Large intestine (tissue), 3 donors: ENCODE results near the gene INSRR. TPM values are rescaled to one million over a fixed set of nuclear protein-coding genes. Genes with fewer than 3 reads are reported as not detected.

Experiments
- DNase-seq, 2 donors: peaks; one replicate each; pipeline versions ENCODE4 v3.0.0 to v3.0.0-alpha.2; 2013
- H3K27ac ChIP-seq: one replicate; pipeline ENCODE4 v1.5.1; 2013; ENCODE audit warnings: low read length
- H3K27me3 ChIP-seq: 2 replicates; pipeline ENCODE4 v1.6.1; 2013; ENCODE audit warnings: low read length; ENCODE audit not compliant: control insufficient read depth, insufficient read depth
- H3K36me3 ChIP-seq: 2 replicates; pipeline ENCODE4 v1.6.1; 2013; ENCODE audit warnings: low read length; ENCODE audit not compliant: control insufficient read depth, insufficient read depth
- H3K4me1 ChIP-seq: one replicate; pipeline ENCODE4 v1.6.1; 2013; ENCODE audit warnings: low read length; ENCODE audit not compliant: control insufficient read depth, insufficient read depth
- H3K4me3 ChIP-seq: one replicate; pipeline ENCODE4 v1.5.1; 2013; ENCODE audit warnings: low read length
- H3K9me3 ChIP-seq: one replicate; pipeline ENCODE4 v1.6.1; 2013; ENCODE audit warnings: mild to moderate bottlenecking, low read depth, low read length, moderate library complexity; ENCODE audit not compliant: control insufficient read depth
- WGBS: methylation state at CpG from one replicate; pipeline ENCODE4 v1.1.5; 2013; ENCODE audit warnings: low lambda C conversion rate; ENCODE audit not compliant: insufficient coverage; 5-methylcytosine and 5-hydroxymethylcytosine counted together
- polyA plus RNA-seq: library from polyadenylated mRNA; unstranded; fragments of 120-200 nt; gene quantifications from one replicate; pipeline ENCODE4 v1.2.1, GENCODE V29; 2013

INSRR gene
- polyA plus RNA-seq, 1 donor = 0.09 TPM

GRCh38 chr1:156862997-156863599 lies 4.2 kb upstream of the INSRR start:
- no peak overlapping the region for H3K4me3 ChIP-seq
- H3K27me3 ChIP-seq = peaks cover 89% of the 10 kb centered on the region
- peaks cover 12% of the 10 kb centered on the region for H3K4me1 ChIP-seq
- H3K36me3 ChIP-seq = no peaks in the 10 kb centered on the region
- peaks cover 11% of the 10 kb centered on the region for H3K9me3 ChIP-seq
- DNase-seq = no peak
- WGBS = 10% methylated on average over 3 of the region's 10 CpGs
- no peak overlapping the region for H3K27ac ChIP-seq

GRCh38 chr1:156862584-156862983 lies 3.7 kb upstream of the INSRR start:
- Histone ChIP-seq H3K4me1 (peaks cover 12% of the 10 kb centered on the region), H3K4me3 (no peak overlapping the region), H3K27ac (no peak overlapping the region), H3K36me3 (no peaks in the 10 kb centered on the region), H3K9me3 (peaks cover 11% of the 10 kb centered on the region), H3K27me3 (peaks cover 90% of the 10 kb centered on the region)
- WGBS = no CpG with 5 or more reads among the region's 6 CpGs
- no peak for DNase-seq

GRCh38 chr1:156860628-156861423 lies 1.9 kb upstream of the INSRR start, which contains the start of gene NTRK1:
Gene NTRK1 (plus strand): TSS chr1:156860865. CDS start chr1:156860935, 70 bp downstream.
- no peaks in the 10 kb centered on the region for H3K36me3 ChIP-seq
- peak within 1 kb of the TSS; percentile 9 for H3K4me3 ChIP-seq
- no peak within 1 kb of the TSS for H3K27ac ChIP-seq
- peaks cover 11% of the 10 kb centered on the region for H3K9me3 ChIP-seq
- DNase-seq = peak in 1 of 2 donors; percentile 31
- H3K27me3 ChIP-seq = peaks cover 94% of the 10 kb centered on the region
- no CpG with 5 or more reads among the region's 69 CpGs for WGBS
- peaks cover 12% of the 10 kb centered on the region for H3K4me1 ChIP-seq

GRCh38 chr1:156860113-156860627 lies 1.3 kb upstream of the INSRR start:
- peaks cover 90% of the 10 kb centered on the region for H3K27me3 ChIP-seq
- no peak overlapping the region for H3K27ac ChIP-seq

DNA sequence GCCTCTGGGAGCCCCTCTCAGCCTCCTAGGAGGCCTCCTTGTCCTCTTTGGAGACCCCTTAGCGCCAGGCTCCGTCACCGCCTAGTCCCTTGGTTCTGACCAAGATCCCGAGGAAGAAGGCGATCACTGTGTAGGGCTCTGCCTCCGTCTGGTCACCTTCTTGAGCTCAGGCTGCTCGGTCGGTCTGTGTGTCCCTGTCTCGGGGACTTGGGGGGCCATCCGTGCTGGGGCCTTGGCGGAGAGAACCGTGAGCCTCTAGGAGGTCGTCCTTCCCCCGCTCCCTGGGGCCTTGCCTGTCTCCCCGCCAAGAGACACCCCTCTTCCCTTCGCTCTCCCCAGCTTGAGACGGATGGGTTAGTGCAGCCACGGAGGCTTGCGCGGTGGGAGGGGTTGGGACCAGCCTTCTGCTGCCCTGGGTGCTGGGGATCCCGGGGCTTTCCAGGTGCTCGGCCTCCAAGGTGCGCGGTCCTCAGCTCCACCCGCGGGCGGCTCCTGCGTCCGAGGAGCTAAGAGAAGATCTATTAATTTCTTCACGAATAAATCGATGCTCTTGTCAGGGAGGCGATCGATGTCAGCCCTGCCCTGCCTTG lies 701 bp upstream of the INSRR start:
- peaks cover 85% of the 10 kb centered on the region for H3K27me3 ChIP-seq
- whole genome bisulfite sequencing = no CpG with 5 or more reads among the region's 33 CpGs
- H3K36me3 ChIP-seq = no peaks in the 10 kb centered on the region
- H3K4me1 ChIP-seq = peaks cover 12% of the 10 kb centered on the region
- peak in 1 of 2 donors; percentile 38 for DNase-seq
- H3K4me3 ChIP-seq = no peak overlapping the region
- H3K9me3 ChIP-seq = peaks cover 11% of the 10 kb centered on the region
- H3K27ac ChIP-seq = no peak overlapping the region

More at GRCh38 chr1:156860113-156860627, 1.3 kb upstream of the INSRR start:
- H3K36me3 ChIP-seq = no peaks in the 10 kb centered on the region
- DNase-seq = peak in 1 of 2 donors; percentile 44
- peaks cover 12% of the 10 kb centered on the region for H3K4me1 ChIP-seq
- WGBS = no CpG with 5 or more reads among the region's 35 CpGs
- H3K9me3 ChIP-seq = peaks cover 11% of the 10 kb centered on the region
- peak overlapping the region; percentile 9 for H3K4me3 ChIP-seq

DNA sequence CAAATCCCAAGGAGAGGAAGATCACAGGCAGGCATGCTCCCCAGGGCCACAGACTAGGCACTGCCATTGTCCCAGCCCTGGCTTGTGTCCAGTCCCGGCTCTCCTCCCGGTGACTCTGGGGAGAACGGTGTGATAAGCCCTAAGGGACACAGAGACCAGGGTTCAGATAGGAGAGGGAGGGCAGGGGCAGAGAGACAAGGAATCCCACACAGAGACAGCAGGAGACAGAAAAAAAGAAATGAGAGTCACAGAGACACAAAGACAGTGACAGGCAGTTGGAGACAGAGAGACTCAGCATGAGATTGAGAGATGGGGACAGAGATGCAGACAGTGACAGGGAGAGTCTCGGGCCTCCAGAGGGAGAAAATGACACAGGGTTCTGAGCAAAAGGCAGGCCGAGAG lies 361 bp downstream of the INSRR start:
- Histone ChIP-seq H3K27me3 (peaks cover 85% of the 10 kb centered on the region), H3K4me3 (no peak overlapping the region), H3K9me3 (peaks cover 11% of the 10 kb centered on the region), H3K4me1 (peaks cover 12% of the 10 kb centered on the region), H3K36me3 (no peaks in the 10 kb centered on the region), H3K27ac (no peak overlapping the region)
- DNase-seq = no peak
- 0% methylated on average over 1 of the region's 5 CpGs for WGBS

- Histone ChIP-seq H3K9me3 (peaks cover 11% of the 10 kb centered on the region), H3K4me3 (no peak overlapping the region), H3K36me3 (no peaks in the 10 kb centered on the region), H3K27me3 (peaks cover 79% of the 10 kb centered on the region), H3K27ac (no peak overlapping the region), H3K4me1 (peaks cover 12% of the 10 kb centered on the region)
- WGBS = no CpG with 5 or more reads among the region's 3 CpGs
- no peak for DNase-seq
Observed at GRCh38 chr1:156857532-156857931, 1.4 kb downstream of the INSRR start.

DNA sequence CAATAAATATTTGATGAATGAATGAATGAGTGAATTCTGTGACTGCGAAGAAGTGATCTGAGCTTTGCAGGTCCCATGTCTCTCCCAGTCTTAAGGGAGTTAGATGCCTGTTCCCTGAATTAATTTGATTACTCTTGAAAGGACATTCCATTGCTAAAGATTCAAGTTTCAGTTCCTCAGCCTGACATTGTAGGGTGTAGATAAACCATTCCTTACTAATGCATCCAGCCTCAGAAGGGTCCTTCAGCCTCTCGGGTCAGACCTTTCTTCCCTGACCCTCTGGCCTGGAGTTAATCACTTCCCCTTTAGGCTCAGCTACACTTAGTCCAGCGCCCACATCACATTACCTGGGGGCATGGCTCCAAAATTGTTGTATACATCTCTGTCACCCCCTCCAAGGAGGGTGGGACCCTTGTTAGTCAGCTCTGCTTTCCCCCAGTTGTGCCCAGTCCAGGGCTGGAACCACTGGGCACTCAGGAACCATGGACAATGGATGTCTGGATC lies 2.6 kb downstream of the INSRR start:
- Histone ChIP-seq H3K9me3 (peaks cover 11% of the 10 kb centered on the region), H3K36me3 (no peaks in the 10 kb centered on the region), H3K27ac (no peak overlapping the region), H3K27me3 (peaks cover 71% of the 10 kb centered on the region), H3K4me3 (no peak overlapping the region), H3K4me1 (peaks cover 12% of the 10 kb centered on the region)
- no CpG with 5 or more reads among the region's 3 CpGs for WGBS
- no peak for DNase-seq

GRCh38 chr1:156854634-156855033 lies 4.3 kb downstream of the INSRR start:
- H3K27me3 ChIP-seq = peaks cover 63% of the 10 kb centered on the region
- no peak overlapping the region for H3K4me3 ChIP-seq
- H3K9me3 ChIP-seq = peaks cover under 1% of the 10 kb centered on the region
- 48% methylated on average over 3 of the region's 3 CpGs for WGBS
- H3K4me1 ChIP-seq = peaks cover 5% of the 10 kb centered on the region
- H3K36me3 ChIP-seq = no peaks in the 10 kb centered on the region
- DNase-seq = no peak
- no peak overlapping the region for H3K27ac ChIP-seq

- Histone ChIP-seq H3K27me3 (peaks cover 62% of the 10 kb centered on the region), H3K36me3 (no peaks in the 10 kb centered on the region), H3K9me3 (no peaks in the 10 kb centered on the region), H3K27ac (no peak overlapping the region), H3K4me1 (no peaks in the 10 kb centered on the region), H3K4me3 (no peak overlapping the region)
- DNase-seq = no peak
- WGBS = no CpG with 5 or more reads among the region's 19 CpGs
Observed at GRCh38 chr1:156853761-156854160, 5.2 kb downstream of the INSRR start.
